ENCODE measurements around the gene FAIM2.
"Not testable (repeated sequence)": the region's sequence is repeated elsewhere in the genome, so short reads cannot be mapped to it uniquely, and the experiment has no call there.

Gene FAIM2

DNA sequence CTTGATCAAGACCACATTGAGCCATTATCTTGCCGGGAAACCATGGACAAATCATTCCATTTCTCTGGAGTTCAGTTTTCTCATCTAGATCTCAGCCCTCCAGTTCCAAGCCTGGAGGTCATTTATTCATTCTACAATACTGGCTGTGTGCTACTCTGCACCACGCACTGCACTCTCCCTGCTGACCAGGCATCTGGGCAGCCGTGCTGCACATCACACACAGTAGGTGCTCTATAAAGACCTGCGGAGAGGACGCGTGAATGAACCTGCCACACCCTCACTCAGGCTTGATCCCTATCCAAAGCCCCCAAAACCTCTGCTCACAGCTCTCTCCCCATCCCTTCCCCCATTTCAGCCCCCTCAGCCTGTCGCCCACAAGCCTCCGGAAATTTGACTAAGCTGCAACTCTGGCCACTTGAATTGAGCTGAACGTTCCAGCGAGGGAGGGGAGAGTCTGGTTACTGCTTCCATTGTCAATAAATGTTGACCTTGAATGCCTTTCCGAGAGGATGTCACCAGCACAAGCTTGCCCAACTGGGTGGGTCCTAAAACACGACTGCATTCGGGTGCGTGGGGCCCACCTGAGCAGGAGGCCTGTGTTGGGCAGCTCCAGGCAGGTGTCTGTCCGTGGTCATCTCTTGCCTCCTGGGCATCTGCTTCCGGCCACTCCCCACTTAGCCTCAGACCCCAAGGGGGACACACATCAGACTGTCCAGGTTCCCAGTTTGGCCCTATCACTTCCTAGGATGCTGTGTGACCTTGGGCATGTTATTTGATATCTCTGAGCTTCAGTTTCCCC is 17.8 kb downstream of the FAIM2 start:
- TF ChIP-seq, protein P1, sequence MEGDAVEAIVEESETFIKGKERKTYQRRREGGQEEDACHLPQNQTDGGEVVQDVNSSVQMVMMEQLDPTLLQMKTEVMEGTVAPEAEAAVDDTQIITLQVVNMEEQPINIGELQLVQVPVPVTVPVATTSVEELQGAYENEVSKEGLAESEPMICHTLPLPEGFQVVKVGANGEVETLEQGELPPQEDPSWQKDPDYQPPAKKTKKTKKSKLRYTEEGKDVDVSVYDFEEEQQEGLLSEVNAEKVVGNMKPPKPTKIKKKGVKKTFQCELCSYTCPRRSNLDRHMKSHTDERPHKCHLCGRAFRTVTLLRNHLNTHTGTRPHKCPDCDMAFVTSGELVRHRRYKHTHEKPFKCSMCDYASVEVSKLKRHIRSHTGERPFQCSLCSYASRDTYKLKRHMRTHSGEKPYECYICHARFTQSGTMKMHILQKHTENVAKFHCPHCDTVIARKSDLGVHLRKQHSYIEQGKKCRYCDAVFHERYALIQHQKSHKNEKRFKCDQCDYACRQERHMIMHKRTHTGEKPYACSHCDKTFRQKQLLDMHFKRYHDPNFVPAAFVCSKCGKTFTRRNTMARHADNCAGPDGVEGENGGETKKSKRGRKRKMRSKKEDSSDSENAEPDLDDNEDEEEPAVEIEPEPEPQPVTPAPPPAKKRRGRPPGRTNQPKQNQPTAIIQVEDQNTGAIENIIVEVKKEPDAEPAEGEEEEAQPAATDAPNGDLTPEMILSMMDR (conservative IDR thresholded peaks at IDR 0.05), result no peak
- no peak overlapping the region for H3K27ac ChIP-seq

DNA sequence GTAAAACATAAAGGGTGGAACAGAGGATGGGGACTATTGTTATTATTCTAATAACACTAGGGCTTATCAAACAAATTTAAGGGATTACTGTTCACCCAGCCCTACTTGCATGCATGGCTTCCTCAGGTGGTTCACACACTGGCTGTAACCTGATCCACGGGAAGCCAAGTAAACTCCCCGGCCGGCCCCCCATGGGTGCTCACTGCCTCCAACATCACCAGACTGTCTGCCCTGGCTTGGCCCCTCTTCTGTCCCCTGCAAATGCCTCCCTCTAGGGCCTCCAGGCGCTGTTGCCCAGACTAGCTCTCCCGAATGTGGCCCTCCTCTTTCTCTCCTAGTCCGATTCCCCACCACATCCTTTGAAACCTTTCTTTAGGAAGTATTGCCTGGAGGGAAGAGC is 18.6 kb downstream of the FAIM2 start:
- TF ChIP-seq, protein P1 (conservative IDR thresholded peaks at IDR 0.05), result no peak
- H3K27ac ChIP-seq, result no peak overlapping the region

DNA sequence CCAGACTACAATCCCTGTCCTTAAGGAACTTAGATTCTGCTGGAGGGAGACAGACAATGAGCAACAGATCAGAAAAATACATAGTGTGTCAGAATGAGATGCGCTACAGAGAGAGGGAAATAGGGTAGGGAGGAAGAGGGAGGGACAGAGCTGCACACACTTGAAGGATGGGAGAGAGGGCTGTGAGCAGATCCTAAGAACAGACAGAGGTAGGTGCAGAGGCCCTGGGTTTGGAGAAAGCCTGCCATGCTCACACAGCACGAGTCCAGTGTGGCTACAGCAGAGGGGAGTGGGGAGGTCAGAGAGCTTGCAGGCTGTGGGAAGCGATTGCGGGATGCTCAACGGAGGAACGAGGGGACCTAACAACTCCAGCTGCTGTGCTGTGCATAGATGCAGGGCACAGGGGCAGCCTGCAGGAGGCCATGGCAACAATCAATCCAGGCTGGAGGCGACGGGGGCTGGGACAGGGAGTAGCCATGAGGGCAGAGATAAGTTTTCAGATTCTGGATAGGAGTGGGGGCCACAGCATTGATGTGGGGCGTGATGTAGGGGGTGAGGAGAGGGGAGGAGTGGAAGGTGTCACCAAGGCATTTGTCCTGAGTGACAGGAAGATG is 20.7 kb downstream of the FAIM2 start:
- TF ChIP-seq, protein P1 (conservative IDR thresholded peaks at IDR 0.05), result no peak
- no peak overlapping the region for H3K27ac ChIP-seq

DNA sequence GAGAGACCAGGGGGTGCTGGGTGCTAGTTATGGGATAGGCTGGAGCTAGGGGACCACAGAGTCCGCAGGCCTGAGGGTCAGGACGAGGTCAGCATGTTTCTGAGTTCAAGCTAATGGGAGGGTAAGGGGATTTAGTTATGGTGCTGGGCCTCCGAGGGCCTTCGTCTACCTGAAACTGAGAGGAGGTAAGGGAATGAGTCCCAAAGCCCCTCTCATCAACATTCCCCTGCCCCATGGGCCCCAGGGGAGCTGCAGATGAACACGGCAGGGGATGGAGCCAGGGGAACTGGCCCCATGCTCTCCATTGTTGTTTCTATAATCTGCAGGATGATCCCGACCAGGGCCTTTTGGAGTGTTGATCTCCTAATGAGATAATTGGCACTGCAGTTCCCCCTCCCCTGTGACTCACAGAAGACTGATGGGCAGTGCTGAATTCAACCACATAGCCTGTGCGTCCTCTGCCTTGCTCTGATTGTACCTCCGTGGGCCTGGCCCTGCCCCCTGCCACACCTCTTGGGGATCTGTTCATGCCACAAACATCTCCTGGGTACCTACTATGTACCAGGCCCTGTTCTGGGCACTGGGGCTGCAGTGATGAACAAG is 21.4 kb downstream of the FAIM2 start:
- H3K27ac ChIP-seq, result no peak overlapping the region
- TF ChIP-seq, protein P1 (conservative IDR thresholded peaks at IDR 0.05), result no peak

DNA sequence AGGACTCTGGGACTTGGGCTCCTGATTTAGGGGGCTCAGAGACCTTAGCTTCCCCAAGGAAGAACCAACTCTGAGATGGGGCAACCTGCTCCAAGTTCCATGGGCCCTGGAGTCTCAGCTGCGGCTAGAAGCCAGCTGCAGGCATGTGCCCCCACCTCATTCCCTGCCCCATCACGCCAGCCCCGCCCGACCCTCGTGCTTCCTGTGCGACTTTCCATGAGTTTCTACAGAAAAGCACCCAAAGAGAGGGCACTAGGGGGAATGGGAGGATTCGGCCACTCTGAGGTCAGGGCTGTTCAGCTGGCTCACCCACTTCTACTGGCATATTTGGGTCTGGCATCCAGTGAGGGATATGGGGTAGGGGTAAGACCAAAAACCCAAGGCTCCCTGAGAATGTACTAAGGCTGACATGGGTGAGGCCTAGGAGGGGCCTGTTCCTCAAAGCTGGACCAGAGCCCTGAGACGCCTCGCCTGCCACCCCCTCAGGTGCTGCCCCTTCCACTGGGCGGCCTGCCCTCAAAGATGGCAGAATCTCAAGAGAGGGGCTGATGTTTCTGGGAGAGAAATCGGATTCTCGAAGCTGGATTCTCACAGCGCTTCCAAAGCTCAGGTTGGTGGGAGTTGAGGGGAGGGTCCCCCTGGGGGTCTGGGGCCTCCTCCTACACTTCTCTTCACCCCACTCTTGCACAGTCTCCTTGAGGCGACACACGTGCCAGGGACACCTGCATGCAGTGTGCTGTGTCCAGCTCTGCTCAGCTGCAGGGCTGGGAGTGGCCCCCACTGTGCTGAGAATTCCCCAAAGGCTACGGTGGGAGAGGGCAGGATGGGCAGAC is 22.1 kb downstream of the FAIM2 start:
- H3K27ac ChIP-seq, result no peak overlapping the region; the same call in 1 of the 2 replicates
- TF ChIP-seq, protein P1 (conservative IDR thresholded peaks at IDR 0.05), result no peak

DNA sequence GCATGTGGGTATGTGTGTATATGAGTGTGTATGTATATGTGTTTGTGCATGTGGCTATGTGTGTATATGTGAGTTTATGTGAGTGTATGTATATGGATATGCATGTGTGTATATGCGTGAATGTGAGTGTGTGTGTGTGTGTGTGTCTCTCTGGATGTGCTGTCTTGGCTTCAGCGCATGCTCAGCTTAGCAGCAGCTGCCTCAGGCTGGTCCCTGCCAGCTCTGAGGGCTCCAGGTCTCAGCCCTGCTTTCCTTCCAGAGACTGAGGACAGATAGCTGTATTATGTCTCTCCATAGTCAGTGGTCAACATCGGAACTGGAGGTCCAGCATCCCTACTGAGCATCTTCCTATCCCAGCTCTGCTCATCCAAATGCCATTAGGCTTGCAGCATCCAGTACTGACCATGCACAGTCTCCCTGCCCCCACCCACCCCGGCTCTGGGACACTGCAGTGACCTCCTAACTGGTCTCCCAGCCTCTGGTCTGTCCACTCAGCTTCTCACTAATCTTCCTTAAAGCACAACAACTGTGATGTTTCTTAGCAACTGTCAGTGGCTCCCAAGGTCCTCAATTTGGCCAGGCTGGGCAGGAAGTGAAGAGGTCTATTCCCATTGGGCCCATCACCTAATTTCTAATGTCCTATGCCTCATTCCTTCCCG is 22.8 kb downstream of the FAIM2 start:
- no peak overlapping the region; the same call in 1 of the 2 replicates for H3K27ac ChIP-seq
- TF ChIP-seq, protein P1 (conservative IDR thresholded peaks at IDR 0.05), result no peak

DNA sequence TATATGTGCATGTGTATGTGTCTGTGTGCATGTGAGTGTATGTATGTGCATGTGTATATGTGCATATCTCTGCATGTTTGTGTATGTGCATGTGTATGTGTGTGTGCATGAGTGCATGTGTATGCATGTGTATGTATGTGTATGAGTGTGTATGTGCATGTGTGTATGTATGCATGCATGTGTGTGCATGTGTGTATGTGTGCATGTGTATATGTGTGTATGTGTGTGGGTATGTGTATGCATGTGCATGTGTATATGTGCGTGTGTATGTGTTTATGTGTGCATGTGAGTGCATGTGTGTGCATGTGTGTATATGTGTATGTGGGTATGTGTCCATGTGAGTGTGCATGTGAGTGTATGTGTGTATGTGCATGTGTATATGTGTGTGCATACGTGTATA is 24.6 kb downstream of the FAIM2 start:
- H3K27ac ChIP-seq, result not testable (repeated sequence)
